ENCODE measurements around the gene DDB1. TPM values are rescaled to one million over a fixed set of nuclear protein-coding genes. Genes with fewer than 3 reads are reported as not detected.

The DDB1 gene
- total and polyA plus RNA-seq, 10 of the 15 experiments (the other 5 are each of a cell fraction or from before 2014, with no cell fraction given): 136 to 272 (median 216) TPM

- TF ChIP-seq, protein P1, sequence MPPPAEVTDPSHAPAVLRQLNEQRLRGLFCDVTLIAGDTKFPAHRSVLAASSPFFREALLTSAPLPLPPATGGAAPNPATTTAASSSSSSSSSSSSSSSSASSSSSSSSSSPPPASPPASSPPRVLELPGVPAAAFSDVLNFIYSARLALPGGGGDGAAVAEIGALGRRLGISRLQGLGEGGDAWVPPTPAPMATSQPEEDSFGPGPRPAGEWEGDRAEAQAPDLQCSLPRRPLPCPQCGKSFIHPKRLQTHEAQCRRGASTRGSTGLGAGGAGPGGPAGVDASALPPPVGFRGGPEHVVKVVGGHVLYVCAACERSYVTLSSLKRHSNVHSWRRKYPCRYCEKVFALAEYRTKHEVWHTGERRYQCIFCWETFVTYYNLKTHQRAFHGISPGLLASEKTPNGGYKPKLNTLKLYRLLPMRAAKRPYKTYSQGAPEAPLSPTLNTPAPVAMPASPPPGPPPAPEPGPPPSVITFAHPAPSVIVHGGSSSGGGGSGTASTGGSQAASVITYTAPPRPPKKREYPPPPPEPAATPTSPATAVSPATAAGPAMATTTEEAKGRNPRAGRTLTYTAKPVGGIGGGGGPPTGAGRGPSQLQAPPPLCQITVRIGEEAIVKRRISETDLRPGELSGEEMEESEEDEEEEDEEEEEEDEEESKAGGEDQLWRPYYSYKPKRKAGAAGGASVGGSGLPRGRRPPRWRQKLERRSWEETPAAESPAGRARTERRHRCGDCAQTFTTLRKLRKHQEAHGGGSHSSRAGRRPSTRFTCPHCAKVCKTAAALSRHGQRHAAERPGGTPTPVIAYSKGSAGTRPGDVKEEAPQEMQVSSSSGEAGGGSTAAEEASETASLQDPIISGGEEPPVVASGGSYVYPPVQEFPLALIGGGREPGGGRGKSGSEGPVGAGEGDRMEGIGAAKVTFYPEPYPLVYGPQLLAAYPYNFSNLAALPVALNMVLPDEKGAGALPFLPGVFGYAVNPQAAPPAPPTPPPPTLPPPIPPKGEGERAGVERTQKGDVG (CRISPR knock-in tag; IDR thresholded peaks at IDR 0.05): no peak
- no peak for TF ChIP-seq IRF5 (IDR thresholded peaks at IDR 0.05; ENCODE audit: borderline replicate concordance)
- TF ChIP-seq RB1 (IDR thresholded peaks at IDR 0.05; ENCODE audit: borderline replicate concordance): no peak
- TF ChIP-seq WRNIP1 (IDR thresholded peaks at IDR 0.05; ENCODE audit: borderline replicate concordance, low read depth, low read length): no peak
- TF ChIP-seq, protein P2, sequence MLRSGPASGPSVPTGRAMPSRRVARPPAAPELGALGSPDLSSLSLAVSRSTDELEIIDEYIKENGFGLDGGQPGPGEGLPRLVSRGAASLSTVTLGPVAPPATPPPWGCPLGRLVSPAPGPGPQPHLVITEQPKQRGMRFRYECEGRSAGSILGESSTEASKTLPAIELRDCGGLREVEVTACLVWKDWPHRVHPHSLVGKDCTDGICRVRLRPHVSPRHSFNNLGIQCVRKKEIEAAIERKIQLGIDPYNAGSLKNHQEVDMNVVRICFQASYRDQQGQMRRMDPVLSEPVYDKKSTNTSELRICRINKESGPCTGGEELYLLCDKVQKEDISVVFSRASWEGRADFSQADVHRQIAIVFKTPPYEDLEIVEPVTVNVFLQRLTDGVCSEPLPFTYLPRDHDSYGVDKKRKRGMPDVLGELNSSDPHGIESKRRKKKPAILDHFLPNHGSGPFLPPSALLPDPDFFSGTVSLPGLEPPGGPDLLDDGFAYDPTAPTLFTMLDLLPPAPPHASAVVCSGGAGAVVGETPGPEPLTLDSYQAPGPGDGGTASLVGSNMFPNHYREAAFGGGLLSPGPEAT (IDR thresholded peaks at IDR 0.05; ENCODE audit: low read depth): 0 out of 2 replicates have a peak, but pooled peaks have one; percentile 6
- TF ChIP-seq, protein P3, sequence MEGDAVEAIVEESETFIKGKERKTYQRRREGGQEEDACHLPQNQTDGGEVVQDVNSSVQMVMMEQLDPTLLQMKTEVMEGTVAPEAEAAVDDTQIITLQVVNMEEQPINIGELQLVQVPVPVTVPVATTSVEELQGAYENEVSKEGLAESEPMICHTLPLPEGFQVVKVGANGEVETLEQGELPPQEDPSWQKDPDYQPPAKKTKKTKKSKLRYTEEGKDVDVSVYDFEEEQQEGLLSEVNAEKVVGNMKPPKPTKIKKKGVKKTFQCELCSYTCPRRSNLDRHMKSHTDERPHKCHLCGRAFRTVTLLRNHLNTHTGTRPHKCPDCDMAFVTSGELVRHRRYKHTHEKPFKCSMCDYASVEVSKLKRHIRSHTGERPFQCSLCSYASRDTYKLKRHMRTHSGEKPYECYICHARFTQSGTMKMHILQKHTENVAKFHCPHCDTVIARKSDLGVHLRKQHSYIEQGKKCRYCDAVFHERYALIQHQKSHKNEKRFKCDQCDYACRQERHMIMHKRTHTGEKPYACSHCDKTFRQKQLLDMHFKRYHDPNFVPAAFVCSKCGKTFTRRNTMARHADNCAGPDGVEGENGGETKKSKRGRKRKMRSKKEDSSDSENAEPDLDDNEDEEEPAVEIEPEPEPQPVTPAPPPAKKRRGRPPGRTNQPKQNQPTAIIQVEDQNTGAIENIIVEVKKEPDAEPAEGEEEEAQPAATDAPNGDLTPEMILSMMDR (IDR thresholded peaks at IDR 0.05 in 2 of 3, conservative IDR thresholded peaks at IDR 0.05 in 1 of 3; ENCODE audit: control insufficient read depth in 2 of 3, extremely low read depth in 1 of 3, insufficient read depth in 1 of 3, low read depth in 3 of 3, low read length in 3 of 3): peak; percentile 44 to 57 (median 45); a peak in 5 of 6 replicates
- TF ChIP-seq, protein P4, sequence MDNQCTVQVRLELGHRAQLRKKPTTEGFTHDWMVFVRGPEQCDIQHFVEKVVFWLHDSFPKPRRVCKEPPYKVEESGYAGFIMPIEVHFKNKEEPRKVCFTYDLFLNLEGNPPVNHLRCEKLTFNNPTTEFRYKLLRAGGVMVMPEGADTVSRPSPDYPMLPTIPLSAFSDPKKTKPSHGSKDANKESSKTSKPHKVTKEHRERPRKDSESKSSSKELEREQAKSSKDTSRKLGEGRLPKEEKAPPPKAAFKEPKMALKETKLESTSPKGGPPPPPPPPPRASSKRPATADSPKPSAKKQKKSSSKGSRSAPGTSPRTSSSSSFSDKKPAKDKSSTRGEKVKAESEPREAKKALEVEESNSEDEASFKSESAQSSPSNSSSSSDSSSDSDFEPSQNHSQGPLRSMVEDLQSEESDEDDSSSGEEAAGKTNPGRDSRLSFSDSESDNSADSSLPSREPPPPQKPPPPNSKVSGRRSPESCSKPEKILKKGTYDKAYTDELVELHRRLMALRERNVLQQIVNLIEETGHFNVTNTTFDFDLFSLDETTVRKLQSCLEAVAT (IDR thresholded peaks at IDR 0.05): no peak
- TF ChIP-seq HCFC1 (IDR thresholded peaks at IDR 0.05; ENCODE audit: low read length): no peak
- TF ChIP-seq POLR2AphosphoS2 (IDR thresholded peaks at IDR 0.05; ENCODE audit: low read depth, low read length): no peak
- no peak for TF ChIP-seq BRCA1 (IDR thresholded peaks at IDR 0.05; ENCODE audit: low read depth, low read length)
- TF ChIP-seq, protein P5, sequence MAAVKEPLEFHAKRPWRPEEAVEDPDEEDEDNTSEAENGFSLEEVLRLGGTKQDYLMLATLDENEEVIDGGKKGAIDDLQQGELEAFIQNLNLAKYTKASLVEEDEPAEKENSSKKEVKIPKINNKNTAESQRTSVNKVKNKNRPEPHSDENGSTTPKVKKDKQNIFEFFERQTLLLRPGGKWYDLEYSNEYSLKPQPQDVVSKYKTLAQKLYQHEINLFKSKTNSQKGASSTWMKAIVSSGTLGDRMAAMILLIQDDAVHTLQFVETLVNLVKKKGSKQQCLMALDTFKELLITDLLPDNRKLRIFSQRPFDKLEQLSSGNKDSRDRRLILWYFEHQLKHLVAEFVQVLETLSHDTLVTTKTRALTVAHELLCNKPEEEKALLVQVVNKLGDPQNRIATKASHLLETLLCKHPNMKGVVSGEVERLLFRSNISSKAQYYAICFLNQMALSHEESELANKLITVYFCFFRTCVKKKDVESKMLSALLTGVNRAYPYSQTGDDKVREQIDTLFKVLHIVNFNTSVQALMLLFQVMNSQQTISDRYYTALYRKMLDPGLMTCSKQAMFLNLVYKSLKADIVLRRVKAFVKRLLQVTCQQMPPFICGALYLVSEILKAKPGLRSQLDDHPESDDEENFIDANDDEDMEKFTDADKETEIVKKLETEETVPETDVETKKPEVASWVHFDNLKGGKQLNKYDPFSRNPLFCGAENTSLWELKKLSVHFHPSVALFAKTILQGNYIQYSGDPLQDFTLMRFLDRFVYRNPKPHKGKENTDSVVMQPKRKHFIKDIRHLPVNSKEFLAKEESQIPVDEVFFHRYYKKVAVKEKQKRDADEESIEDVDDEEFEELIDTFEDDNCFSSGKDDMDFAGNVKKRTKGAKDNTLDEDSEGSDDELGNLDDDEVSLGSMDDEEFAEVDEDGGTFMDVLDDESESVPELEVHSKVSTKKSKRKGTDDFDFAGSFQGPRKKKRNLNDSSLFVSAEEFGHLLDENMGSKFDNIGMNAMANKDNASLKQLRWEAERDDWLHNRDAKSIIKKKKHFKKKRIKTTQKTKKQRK (IDR thresholded peaks at IDR 0.05; ENCODE audit: low read depth, low read length): no peak
- TF ChIP-seq HDAC2 (IDR thresholded peaks at IDR 0.05): no peak
- TF ChIP-seq SPI1 (IDR thresholded peaks at IDR 0.05; ENCODE audit: borderline replicate concordance, insufficient read depth, low read depth, low read length): no peak
- TF ChIP-seq MEF2A (IDR thresholded peaks at IDR 0.05; ENCODE audit: insufficient read depth, low read depth, low read length): no peak
Measured at GRCh38 chr11:61294717-61295595, 37.9 kb downstream of the DDB1 start, which contains the start of gene VWCE (continued).

Data from GM12878 (cell line).